PC-9 (cell line): ENCODE results near the gene ZNF253. TPM values are rescaled to one million over a fixed set of nuclear protein-coding genes. Genes with fewer than 3 reads are reported as not detected.
"Not testable (repeated sequence)": the region's sequence is repeated elsewhere in the genome, so short reads cannot be mapped to it uniquely, and the experiment has no call there.

Source experiments
- BruUV-seq: library from RNA; stranded (reverse); fragments of 400-500 nt; replicated peaks from 2 replicates; lab custom pipeline; 2021; lab: Mats Ljungman, UMichigan
- CTCF ChIA-PET: fragments of 300-600 bp; sonication (Branson Sonifier 250); formaldehyde crosslinking; loops from one replicate; lab custom pipeline; 2022; ENCODE audit warnings: antibody characterized with exemption; lab: Charles Lee
- POLR2A ChIA-PET: fragments of 300-600 bp; sonication (Branson Sonifier 250); formaldehyde crosslinking; loops from one replicate; lab custom pipeline; 2022; ENCODE audit warnings: antibody characterized with exemption; ENCODE audit not compliant: unreplicated experiment; lab: Charles Lee
- DNase-seq, 2 experiments: peaks; one replicate each; pipeline versions ENCODE4 v3.0.0 to v3.0.0-alpha.2; 2015 to 2022; ENCODE audit warnings: mixed read lengths in 1 of 2
- H2AFZ ChIP-seq: fragments of 200-600 bp; sonication (generic); 2 replicates; pipeline ENCODE4 v1.8.1; 2017; ENCODE audit warnings: antibody characterized with exemption
- H3F3A ChIP-seq: fragments of 200-600 bp; sonication (generic); 2 replicates; pipeline ENCODE4 v1.8.1; 2017; ENCODE audit warnings: antibody characterized with exemption, mild to moderate bottlenecking, low read depth; ENCODE audit not compliant: insufficient read depth
- H3K27ac ChIP-seq: fragments of 200-600 bp; sonication (generic); 2 replicates; pipeline ENCODE4 v1.6.1; 2016; ENCODE audit warnings: mixed run types
- H3K27me3 ChIP-seq: fragments of 200-600 bp; sonication (generic); 2 replicates; pipeline ENCODE4 v1.6.1; 2016; ENCODE audit warnings: low read depth, mixed run types; ENCODE audit not compliant: insufficient read depth
- H3K36me3 ChIP-seq: fragments of 200-600 bp; sonication (generic); 2 replicates; pipeline ENCODE4 v1.6.1; 2016; ENCODE audit warnings: low read depth, mixed run types
- H3K4me1 ChIP-seq: fragments of 200-600 bp; sonication (generic); replicated peaks from 2 replicates; pipeline ENCODE4 v1.6.1; 2016; ENCODE audit warnings: mixed run types; ENCODE audit not compliant: insufficient read depth
- H3K4me2 ChIP-seq: fragments of 200-600 bp; sonication (generic); 2 replicates; pipeline ENCODE4 v1.6.1; 2017; ENCODE audit warnings: mixed run types
- H3K4me3 ChIP-seq: fragments of 200-600 bp; sonication (generic); 2 replicates; pipeline ENCODE4 v1.6.1; 2016; ENCODE audit warnings: mixed run types
- H3K79me2 ChIP-seq: fragments of 200-600 bp; sonication (generic); 2 replicates; pipeline ENCODE4 v1.6.1; 2017; ENCODE audit warnings: low read depth, mixed run types
- H3K9me2 ChIP-seq: fragments of 200-600 bp; sonication (generic); 2 replicates; pipeline ENCODE4 v1.8.1; 2017; ENCODE audit warnings: mild to moderate bottlenecking; ENCODE audit not compliant: insufficient read depth
- H3K9me3 ChIP-seq: fragments of 200-600 bp; sonication (generic); 2 replicates; pipeline ENCODE4 v1.8.1; 2016; ENCODE audit warnings: low read depth; ENCODE audit not compliant: insufficient read depth
- H4K20me1 ChIP-seq: fragments of 200-600 bp; sonication (generic); 2 replicates; pipeline ENCODE4 v1.8.1; 2017; ENCODE audit not compliant: insufficient read depth
- EZH2 ChIP-seq: fragments of 200-600 bp; sonication (generic); IDR thresholded peaks from 2 replicates; pipeline ENCODE4 v1.8.0; 2017; ENCODE audit warnings: antibody characterized with exemption, low read depth
- intact Hi-C: fragments of 100-400 bp; cut with micrococcal nuclease; formaldehyde crosslinking; loops from one replicate; pipeline ENCODE4 v1.10.0; 2022; ENCODE audit not compliant: unreplicated experiment
- total RNA-seq: library from RNA; stranded (reverse); gene quantifications from 2 replicates; pipeline ENCODE4 v1.2.3, GENCODE V29; 2021
- TF ChIP-seq, protein P1 (sequence below): fragments of 200-600 bp; sonication (generic); conservative IDR thresholded peaks from 2 replicates; pipeline ENCODE4 v1.6.1; 2017; ENCODE audit warnings: mixed run types, antibody characterized with exemption, mild to moderate bottlenecking, moderate library complexity

The ZNF253 gene
- total RNA-seq, 1 experiment from 2014 or later: 5.1 TPM

DNA sequence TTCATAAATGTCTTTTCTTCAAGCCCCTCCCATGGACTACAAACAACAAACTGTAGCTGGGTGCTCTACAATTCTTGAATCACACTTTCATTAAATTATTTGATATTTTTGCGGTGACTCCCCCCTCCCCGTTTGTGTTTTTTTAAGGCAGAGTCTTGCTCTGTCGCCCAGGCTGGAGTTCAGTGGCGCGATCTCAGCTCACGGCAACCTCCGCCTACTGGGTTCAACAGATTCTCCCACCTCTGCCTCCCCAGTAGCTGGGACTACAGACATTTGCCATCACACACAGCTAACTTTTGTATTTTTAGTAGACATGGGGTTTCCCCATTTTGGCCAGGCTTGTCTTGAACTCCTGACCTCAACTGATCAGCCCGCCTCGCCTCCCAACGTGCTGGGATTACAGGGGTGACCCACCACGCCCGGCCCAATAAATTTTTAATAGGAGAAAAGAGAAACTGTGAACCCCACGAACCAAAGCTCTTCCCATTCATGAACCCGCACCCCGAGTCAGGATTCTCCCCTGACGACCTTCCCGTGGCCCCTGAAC, 44.8 kb upstream of the ZNF253 start:
- peaks cover 28% of the 10 kb centered on the region; the same call in 1 of the 2 replicates for H3K79me2 ChIP-seq
- H3K9me2 ChIP-seq: no peaks in the 10 kb centered on the region
- no peaks in the 10 kb centered on the region for H3K27me3 ChIP-seq
- intact Hi-C loops: loop anchor here (2.0 to 5.0 kb wide), 2 partner anchors 44 to 154 kb away; partner anchors contain the start of gene ZNF101
- H3K36me3 ChIP-seq: peaks cover 25% of the 10 kb centered on the region
- no TSS peak for BruUV-seq
- CTCF ChIA-PET: no interaction called here
- H3K4me3 ChIP-seq: peak overlapping the region; percentile 83
- peaks cover 11% of the 10 kb centered on the region; the same call in 1 of the 2 replicates for H3F3A ChIP-seq
- H3K4me1 ChIP-seq: peaks cover 5% of the 10 kb centered on the region
- H3K27ac ChIP-seq: no peak overlapping the region; the same call in 1 of the 2 replicates
- TF ChIP-seq, protein P1, sequence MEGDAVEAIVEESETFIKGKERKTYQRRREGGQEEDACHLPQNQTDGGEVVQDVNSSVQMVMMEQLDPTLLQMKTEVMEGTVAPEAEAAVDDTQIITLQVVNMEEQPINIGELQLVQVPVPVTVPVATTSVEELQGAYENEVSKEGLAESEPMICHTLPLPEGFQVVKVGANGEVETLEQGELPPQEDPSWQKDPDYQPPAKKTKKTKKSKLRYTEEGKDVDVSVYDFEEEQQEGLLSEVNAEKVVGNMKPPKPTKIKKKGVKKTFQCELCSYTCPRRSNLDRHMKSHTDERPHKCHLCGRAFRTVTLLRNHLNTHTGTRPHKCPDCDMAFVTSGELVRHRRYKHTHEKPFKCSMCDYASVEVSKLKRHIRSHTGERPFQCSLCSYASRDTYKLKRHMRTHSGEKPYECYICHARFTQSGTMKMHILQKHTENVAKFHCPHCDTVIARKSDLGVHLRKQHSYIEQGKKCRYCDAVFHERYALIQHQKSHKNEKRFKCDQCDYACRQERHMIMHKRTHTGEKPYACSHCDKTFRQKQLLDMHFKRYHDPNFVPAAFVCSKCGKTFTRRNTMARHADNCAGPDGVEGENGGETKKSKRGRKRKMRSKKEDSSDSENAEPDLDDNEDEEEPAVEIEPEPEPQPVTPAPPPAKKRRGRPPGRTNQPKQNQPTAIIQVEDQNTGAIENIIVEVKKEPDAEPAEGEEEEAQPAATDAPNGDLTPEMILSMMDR: no peak
- no peak for TF ChIP-seq EZH2
- POLR2A ChIA-PET: interaction anchor here (0.5 to 1.3 kb wide), 6 partner anchors 8 to 206 kb away, joined by 3 to 7 read pairs (median 4); partner anchors contain the start of genes ZNF253 and ZNF93
- peaks cover 46% of the 10 kb centered on the region for H3K9me3 ChIP-seq
- H3K4me2 ChIP-seq: peak overlapping the region; percentile 95
- H4K20me1 ChIP-seq: no peaks in the 10 kb centered on the region
- H2AFZ ChIP-seq: peak overlapping the region; percentile 100
- no peak for DNase-seq

- Histone ChIP-seq H3K27me3 (no peaks in the 10 kb centered on the region), H3K36me3 (peaks cover 22% of the 10 kb centered on the region), H4K20me1 (no peaks in the 10 kb centered on the region), H3K4me2 (peak within 1 kb of the TSS; percentile 95), H3K9me2 (no peaks in the 10 kb centered on the region), H3K4me3 (peak within 1 kb of the TSS; percentile 83), H3F3A (peaks cover 11% of the 10 kb centered on the region; the same call in 1 of the 2 replicates), H3K79me2 (peaks cover 28% of the 10 kb centered on the region; the same call in 1 of the 2 replicates), H3K27ac (peak within 1 kb of the TSS; percentile 66), H2AFZ (peak within 1 kb of the TSS; percentile 100), H3K4me1 (peaks cover 5% of the 10 kb centered on the region), H3K9me3 (peaks cover 46% of the 10 kb centered on the region)
- ChIA-PET POLR2A (interaction anchor here (0.5 to 1.3 kb wide), 9 partner anchors 9 to 1629 kb away, joined by 3 to 27 read pairs (median 4); partner anchors contain the start of genes ZNF253 and ZNF93), CTCF (interaction anchor here (0.7 kb wide), 2 partner anchors 16 to 345 kb away, joined by 4 to 6 read pairs; partner anchors contain the start of gene ZNF486)
- no TSS peak for BruUV-seq
- intact Hi-C loops: loop anchor here (2.0 to 5.0 kb wide), 2 partner anchors 45 to 154 kb away; partner anchors contain the start of gene ZNF101
- peak; percentile 91 to 94 for DNase-seq
- TF ChIP-seq, protein P1: no peak
- no peak for TF ChIP-seq EZH2
Observed at GRCh38 chr19:19821366-19821951, 44.2 kb upstream of the ZNF253 start, which contains the start of gene ZNF506. Gene ZNF506 (minus strand): TSS chr19:19821750. CDS start chr19:19821603, 147 bp downstream.

- Histone ChIP-seq H3K4me3 (peak overlapping the region; percentile 83), H3K4me2 (peak overlapping the region; percentile 95), H3K9me3 (peaks cover 44% of the 10 kb centered on the region), H3K79me2 (peaks cover 28% of the 10 kb centered on the region; the same call in 1 of the 2 replicates), H2AFZ (peak overlapping the region; percentile 100), H3K36me3 (peaks cover 22% of the 10 kb centered on the region), H3F3A (peaks cover 11% of the 10 kb centered on the region; the same call in 1 of the 2 replicates)
- H4K20me1 ChIP-seq, H3K4me1 ChIP-seq, DNase-seq, H3K27ac ChIP-seq, H3K9me2 ChIP-seq, H3K27me3 ChIP-seq: not testable (repeated sequence)
- TSS peak; percentile 94 for BruUV-seq
- ChIA-PET POLR2A (interaction anchor here (0.6 to 1.3 kb wide), 5 partner anchors 44 to 1630 kb away, joined by 4 to 27 read pairs (median 4); partner anchors contain the start of genes ZNF253 and ZNF93), CTCF (interaction anchor here (0.6 to 0.7 kb wide), 3 partner anchors 17 to 345 kb away, joined by 4 to 6 read pairs (median 4); partner anchors contain the start of gene ZNF486)
- intact Hi-C loops: loop anchor here (2.0 to 5.0 kb wide), 2 partner anchors 45 to 155 kb away; partner anchors contain the start of gene ZNF101
Observed at GRCh38 chr19:19821976-19822375, 43.7 kb upstream of the ZNF253 start.
